ENCODE data around the gene SDF4.

SDF4 gene

DNA sequence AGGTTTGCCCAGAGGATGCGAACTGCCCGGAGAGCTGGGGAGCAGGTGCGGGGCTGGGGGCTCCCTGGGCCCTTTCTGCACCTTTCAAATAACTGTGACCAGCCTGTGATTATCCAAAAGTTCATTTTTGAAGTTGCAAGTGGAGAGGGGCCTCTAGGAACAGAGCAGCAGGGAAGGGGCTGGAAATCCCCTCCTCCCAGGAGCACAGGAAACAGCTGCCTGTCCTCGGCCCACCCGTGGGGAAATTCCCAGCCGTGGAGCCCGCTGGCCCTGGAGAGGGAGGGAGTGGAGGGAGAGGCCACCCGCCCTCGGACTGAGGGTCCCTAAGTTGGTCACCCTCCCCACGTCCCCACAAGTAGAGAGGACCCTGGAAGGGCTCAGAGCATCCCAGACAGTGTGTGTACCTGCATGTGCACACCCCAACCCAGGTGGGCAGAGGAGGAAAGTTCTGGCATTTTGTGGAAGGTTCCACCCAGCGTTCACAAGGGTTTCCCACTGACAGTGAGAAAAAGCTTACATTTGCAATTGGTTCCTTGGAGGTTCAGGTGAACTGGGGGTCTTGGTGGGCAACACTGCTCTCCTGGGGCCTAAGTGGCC is 16.6 kb downstream of the SDF4 start:
- H3K4me3 ChIP-seq (ENCODE audit: low read depth, low read length), result no peak overlapping the region

- H3K4me3 ChIP-seq (ENCODE audit: low read depth, low read length), result no peak within 1 kb of the TSS
These were observed 18.2 kb downstream of the SDF4 start, which contains the start of gene TNFRSF4 for GRCh38 chr1:1213345-1214265. TSS of gene TNFRSF4 (minus strand) at chr1:1214153. CDS start at chr1:1214127, 26 bp downstream.

DNA sequence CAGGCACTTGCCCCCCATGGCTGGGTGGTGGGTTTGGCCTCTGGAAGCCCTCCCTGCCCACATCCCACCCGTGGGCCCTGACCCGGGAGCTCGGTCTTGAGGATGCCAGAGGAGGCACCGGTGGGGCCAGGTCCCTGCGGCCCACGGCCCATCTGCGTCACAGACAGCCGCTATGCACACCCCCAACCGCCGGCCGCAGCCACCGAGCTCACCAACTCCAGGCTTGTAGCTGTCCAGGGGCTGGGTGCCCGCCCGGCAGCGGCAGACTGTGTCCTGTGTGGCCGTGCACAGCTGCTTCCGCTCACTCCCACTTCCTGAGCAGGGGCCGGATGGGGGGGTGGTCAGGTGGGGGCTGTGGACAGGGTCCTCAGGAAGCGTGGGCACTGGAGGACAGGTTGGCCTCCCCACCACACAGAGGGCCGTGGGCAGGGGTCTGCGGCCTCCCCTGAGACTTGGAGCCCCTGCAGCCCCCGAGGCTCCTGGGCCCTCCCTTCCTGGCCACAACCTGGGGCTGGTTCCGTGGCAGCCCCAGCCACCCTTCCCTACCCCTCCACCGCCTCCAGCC is 18.9 kb downstream of the SDF4 start:
- H3K4me3 ChIP-seq (ENCODE audit: low read depth, low read length), result no peak overlapping the region

- no peak overlapping the region for H3K4me3 ChIP-seq (ENCODE audit: low read depth, low read length)
These were observed 20.0 kb downstream of the SDF4 start for GRCh38 chr1:1211541-1212441.

DNA sequence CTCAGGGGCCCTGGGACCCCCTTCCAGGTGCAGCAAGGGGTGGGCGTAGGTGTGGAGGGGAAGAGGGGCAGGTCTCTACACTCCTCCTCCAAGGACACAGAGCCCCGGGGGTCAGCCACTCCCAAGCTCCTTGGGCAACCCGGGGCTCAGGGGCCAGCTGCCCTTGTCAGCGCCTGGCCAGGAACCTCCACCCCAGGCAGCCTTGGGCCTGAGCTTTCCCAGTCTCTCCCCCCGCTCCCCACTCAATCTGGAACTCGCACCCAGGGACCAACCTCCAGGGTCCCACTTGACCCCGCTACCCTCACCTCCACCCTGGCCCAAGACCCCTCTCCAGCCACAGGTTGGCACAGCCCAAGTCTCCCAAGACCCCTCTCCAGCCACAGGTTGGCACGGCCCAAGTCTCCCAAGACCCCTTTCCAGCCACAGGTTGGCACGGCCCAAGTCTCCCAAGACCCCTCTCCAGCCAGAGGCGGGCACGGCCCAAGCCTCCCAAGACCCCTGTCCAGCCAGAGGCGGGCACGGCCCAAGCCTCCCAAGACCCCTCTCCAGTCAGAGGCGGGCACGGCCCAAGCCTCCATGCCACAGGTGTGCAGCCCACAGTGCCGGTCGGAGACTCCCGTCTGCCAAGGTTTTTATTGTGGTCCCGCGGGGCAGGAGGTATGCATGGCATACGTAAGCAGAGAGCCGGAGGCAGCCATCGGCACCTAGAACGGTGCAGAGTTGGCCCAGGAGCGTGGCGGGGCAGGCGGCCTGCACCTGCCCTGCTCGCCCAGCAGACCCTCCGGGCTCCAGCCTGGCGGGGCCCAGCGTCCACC is 20.9 kb downstream of the SDF4 start:
- no peak overlapping the region for H3K4me3 ChIP-seq (ENCODE audit: low read depth, low read length)

DNA sequence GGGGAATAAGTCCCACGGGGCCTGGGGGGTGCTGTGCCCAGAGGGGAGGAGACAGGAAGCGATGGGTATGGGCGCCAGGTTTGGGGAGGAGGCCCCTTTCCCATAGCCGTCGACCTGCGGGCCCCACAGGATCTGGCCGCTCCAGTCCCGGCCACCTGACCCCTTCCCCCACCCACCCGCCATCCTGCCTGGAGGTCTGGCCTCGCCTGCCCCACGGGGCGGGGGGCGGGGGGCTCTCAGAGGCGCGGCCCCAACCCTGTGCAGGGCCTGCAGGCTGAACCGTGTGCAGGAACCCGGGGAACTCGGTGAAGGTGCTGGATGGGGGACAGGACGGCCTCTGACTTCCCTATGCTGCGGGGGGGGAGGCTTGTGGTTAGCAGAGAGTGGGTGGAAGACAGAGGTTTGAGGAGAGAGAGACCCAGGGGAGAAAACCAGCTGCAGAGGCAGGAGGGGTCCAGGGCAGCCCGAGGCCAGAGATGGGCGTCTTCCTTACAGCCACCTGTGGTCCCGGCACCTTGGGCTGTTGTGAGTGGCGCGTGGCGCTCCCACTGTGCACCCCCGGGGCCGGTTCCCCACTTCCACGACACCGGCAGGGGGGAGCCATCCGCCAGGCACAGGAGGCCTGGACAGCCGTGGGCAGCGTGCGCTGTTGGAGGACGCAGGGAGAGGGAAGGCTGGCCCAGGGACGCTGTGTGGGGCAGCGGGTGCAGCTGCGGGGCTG is 22.9 kb downstream of the SDF4 start:
- no peak overlapping the region for H3K4me3 ChIP-seq (ENCODE audit: low read depth, low read length)

GRCh38 chr1:1207571-1207892 is 24.3 kb downstream of the SDF4 start:
- H3K4me3 ChIP-seq (ENCODE audit: low read depth, low read length), result no peak overlapping the region

- H3K4me3 ChIP-seq (ENCODE audit: low read depth, low read length), result no peak overlapping the region
These were observed 24.8 kb downstream of the SDF4 start for GRCh38 chr1:1206966-1207531.

GRCh38 chr1:1206376-1206965 is 25.3 kb downstream of the SDF4 start, which contains the start of gene TNFRSF18:
TSS of gene TNFRSF18 (minus strand) at chr1:1206592. CDS start at chr1:1206571, 21 bp downstream.
- H3K4me3 ChIP-seq (ENCODE audit: low read depth, low read length), result peak within 1 kb of the TSS; percentile 1

- no peak overlapping the region for H3K4me3 ChIP-seq (ENCODE audit: low read depth, low read length)
These were observed 25.9 kb downstream of the SDF4 start for GRCh38 chr1:1205769-1206375.

DNA sequence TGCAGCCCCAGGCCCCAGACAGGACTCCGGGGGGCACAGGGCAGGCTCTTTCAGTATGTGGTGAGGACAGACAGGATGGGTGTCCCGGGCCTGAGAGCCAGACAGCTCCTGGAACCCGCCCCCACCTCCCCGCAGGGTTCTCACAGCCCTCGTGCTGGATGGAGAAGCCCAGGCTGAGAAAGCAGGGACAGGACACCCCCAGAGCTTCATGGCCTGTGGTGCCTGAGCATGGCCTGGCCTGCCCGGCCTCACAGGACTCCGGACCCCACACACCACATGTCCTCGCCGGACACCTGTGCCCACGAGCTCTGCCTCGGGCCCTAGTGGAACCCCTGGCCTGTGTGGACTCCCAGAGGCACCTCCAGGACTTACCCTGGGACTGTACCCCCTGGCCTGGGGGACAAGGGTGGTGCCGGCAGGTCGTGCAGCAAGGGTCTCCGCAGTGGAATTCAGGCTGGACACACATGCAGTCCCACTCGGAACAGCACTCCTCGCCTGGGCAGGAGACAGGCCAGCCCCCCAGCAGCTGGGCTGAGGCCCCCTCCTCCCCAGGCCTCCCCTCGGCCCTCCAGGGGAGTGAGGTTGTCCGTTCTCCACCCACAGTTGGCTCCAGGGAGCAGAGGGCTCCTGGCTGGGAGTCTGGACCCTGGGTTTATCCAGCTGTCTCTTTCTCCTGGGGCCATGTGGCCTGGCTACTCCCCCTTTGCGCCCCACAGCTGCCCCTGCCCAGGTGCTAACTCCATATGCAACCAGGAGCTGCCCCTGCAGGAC is 26.6 kb downstream of the SDF4 start:
- H3K4me3 ChIP-seq (ENCODE audit: low read depth, low read length), result no peak overlapping the region

- H3K4me3 ChIP-seq (ENCODE audit: low read depth, low read length), result no peak overlapping the region
These were observed 27.3 kb downstream of the SDF4 start for GRCh38 chr1:1204425-1204920.

GRCh38 chr1:1203561-1204424 is 28.0 kb downstream of the SDF4 start:
- H3K4me3 ChIP-seq (ENCODE audit: low read depth, low read length), result no peak overlapping the region

DNA sequence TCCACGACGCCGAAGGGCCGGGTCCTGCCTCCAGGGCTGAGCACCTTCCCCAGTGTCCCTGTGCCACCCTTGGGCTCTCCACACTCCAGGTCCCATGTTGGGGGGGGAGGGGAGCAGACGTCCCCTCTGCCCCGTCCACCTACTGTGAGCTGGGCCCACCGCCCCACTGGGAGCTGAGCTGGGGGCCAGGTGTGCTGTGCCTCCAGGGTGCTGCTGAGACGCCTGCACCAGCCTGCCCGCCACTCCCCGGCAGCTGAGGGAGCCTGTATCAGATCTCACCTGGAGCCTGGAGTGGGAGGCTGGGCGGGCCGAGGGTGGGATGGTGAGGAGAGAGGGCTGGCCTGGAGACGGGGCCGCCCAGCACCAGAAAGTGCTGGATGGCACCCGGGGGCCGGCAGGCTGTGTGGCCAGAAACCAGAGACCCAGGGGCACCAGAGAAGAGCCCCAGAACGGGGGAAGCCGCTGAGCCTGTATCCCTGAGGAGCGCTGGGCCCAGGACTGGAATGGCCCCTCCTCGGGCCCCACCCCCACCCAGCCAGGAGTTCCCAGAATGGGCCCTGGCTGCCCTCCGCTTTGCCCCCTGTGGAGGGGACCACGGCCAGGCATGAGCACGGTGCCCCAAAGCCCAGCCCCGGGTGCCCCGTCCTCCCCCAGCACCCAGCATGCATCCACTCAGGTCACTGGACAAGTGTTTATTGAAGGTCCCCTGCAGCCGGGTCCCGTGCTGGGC is 28.8 kb downstream of the SDF4 start:
- no peak overlapping the region for H3K4me3 ChIP-seq (ENCODE audit: low read depth, low read length)

- no peak overlapping the region for H3K4me3 ChIP-seq (ENCODE audit: low read depth, low read length)
These were observed 30.7 kb downstream of the SDF4 start for GRCh38 chr1:1200876-1201810.

Measured in iPS-11a (cell line).